ENCODE measurements around the gene TRABD2B. TPM values are rescaled to one million over a fixed set of nuclear protein-coding genes. Genes with fewer than 3 reads are reported as not detected.

Gene TRABD2B
- total RNA-seq (1 to 10 TPM in 1 of 2 donors, under 1 TPM in 1; 0.28 to 2.6 TPM), polyA plus RNA-seq (1 to 10 TPM; 1.2 to 1.3 TPM)

DNA sequence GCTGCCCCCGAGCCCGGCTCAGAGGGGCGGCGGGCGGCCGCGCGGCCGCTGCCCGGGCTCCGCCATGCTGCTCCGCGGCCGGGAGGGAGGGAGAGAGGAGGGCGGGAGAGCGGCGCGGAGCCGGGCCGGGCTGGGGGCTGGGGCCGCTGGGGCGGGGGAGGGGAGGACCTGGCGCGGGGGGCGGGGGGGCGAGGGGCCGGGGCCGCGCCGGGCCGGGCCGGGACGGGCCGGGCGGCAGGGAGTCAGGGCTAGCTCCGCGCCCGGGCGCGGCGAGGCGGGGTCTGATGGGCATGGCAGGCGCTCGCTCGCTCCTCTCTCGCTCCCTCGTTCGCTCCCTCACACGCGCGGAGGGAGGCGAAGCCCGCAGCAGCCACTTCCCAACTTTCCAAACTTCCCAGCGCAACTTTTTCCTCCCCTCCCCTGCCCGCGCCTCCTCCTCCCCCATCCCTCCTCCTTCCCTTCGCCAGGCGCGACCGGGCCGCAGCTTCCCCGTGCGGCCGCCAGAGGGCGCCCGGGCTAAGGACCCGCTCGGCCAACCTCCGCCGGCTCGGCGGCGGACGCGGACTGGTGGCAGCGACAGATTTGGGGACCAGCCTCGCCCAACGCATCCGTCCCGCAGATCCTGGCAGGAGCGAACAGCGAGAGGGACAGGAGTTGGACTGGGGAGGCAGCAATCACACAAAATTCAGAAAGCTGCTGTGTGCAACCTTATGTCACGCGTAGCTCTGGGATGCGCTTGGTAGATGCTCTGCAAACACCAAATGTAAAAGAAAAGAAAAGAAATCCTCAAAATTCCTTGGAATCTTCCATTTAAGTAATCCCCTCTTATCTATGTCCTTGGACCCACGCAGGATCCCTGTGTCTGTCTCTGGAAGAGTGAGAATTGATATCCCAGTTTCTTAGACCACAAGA, at the start of gene TRABD2B:
Gene TRABD2B, minus strand, starts transcription at position 97 of the 912 bp plus-strand sequence.
- peak; percentile 80 for DNase-seq (ENCODE audit: low spot score)
- 4% methylated on average over 85 of the region's 86 CpGs for WGBS

More for the DNA sequence above, at the start of gene TRABD2B:
- TF ChIP-seq SP1 (IDR thresholded peaks at IDR 0.05): no peak
- TF ChIP-seq JUND (IDR thresholded peaks at IDR 0.05): no peak
- peak; percentile 82 to 91 for TF ChIP-seq RAD21 (IDR thresholded peaks at IDR 0.05)
- TF ChIP-seq, protein P1, sequence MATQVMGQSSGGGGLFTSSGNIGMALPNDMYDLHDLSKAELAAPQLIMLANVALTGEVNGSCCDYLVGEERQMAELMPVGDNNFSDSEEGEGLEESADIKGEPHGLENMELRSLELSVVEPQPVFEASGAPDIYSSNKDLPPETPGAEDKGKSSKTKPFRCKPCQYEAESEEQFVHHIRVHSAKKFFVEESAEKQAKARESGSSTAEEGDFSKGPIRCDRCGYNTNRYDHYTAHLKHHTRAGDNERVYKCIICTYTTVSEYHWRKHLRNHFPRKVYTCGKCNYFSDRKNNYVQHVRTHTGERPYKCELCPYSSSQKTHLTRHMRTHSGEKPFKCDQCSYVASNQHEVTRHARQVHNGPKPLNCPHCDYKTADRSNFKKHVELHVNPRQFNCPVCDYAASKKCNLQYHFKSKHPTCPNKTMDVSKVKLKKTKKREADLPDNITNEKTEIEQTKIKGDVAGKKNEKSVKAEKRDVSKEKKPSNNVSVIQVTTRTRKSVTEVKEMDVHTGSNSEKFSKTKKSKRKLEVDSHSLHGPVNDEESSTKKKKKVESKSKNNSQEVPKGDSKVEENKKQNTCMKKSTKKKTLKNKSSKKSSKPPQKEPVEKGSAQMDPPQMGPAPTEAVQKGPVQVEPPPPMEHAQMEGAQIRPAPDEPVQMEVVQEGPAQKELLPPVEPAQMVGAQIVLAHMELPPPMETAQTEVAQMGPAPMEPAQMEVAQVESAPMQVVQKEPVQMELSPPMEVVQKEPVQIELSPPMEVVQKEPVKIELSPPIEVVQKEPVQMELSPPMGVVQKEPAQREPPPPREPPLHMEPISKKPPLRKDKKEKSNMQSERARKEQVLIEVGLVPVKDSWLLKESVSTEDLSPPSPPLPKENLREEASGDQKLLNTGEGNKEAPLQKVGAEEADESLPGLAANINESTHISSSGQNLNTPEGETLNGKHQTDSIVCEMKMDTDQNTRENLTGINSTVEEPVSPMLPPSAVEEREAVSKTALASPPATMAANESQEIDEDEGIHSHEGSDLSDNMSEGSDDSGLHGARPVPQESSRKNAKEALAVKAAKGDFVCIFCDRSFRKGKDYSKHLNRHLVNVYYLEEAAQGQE (IDR thresholded peaks at IDR 0.05): peak; percentile 45
- TF ChIP-seq, protein P2, sequence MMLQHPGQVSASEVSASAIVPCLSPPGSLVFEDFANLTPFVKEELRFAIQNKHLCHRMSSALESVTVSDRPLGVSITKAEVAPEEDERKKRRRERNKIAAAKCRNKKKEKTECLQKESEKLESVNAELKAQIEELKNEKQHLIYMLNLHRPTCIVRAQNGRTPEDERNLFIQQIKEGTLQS (IDR thresholded peaks at IDR 0.05): no peak
- TF ChIP-seq GABPA (IDR thresholded peaks at IDR 0.05 in 1 of 2, conservative IDR thresholded peaks at IDR 0.05 in 1 of 2): no peak
- TF ChIP-seq HNF4G (IDR thresholded peaks at IDR 0.05): no peak
- TF ChIP-seq EGR1 (IDR thresholded peaks at IDR 0.05; ENCODE audit: low read depth in 2 of 2): no peak
- TF ChIP-seq, protein P3, sequence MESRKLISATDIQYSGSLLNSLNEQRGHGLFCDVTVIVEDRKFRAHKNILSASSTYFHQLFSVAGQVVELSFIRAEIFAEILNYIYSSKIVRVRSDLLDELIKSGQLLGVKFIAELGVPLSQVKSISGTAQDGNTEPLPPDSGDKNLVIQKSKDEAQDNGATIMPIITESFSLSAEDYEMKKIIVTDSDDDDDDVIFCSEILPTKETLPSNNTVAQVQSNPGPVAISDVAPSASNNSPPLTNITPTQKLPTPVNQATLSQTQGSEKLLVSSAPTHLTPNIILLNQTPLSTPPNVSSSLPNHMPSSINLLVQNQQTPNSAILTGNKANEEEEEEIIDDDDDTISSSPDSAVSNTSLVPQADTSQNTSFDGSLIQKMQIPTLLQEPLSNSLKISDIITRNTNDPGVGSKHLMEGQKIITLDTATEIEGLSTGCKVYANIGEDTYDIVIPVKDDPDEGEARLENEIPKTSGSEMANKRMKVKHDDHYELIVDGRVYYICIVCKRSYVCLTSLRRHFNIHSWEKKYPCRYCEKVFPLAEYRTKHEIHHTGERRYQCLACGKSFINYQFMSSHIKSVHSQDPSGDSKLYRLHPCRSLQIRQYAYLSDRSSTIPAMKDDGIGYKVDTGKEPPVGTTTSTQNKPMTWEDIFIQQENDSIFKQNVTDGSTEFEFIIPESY (IDR thresholded peaks at IDR 0.05): no peak
- TF ChIP-seq FOXA1 (IDR thresholded peaks at IDR 0.05): no peak
- TF ChIP-seq, protein P4, sequence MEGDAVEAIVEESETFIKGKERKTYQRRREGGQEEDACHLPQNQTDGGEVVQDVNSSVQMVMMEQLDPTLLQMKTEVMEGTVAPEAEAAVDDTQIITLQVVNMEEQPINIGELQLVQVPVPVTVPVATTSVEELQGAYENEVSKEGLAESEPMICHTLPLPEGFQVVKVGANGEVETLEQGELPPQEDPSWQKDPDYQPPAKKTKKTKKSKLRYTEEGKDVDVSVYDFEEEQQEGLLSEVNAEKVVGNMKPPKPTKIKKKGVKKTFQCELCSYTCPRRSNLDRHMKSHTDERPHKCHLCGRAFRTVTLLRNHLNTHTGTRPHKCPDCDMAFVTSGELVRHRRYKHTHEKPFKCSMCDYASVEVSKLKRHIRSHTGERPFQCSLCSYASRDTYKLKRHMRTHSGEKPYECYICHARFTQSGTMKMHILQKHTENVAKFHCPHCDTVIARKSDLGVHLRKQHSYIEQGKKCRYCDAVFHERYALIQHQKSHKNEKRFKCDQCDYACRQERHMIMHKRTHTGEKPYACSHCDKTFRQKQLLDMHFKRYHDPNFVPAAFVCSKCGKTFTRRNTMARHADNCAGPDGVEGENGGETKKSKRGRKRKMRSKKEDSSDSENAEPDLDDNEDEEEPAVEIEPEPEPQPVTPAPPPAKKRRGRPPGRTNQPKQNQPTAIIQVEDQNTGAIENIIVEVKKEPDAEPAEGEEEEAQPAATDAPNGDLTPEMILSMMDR (IDR thresholded peaks at IDR 0.05; ENCODE audit: low read depth, low read length, missing input control): peak; percentile 95
- no peak for TF ChIP-seq HNF4A (conservative IDR thresholded peaks at IDR 0.05)
- TF ChIP-seq, protein P5, sequence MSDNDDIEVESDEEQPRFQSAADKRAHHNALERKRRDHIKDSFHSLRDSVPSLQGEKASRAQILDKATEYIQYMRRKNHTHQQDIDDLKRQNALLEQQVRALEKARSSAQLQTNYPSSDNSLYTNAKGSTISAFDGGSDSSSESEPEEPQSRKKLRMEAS (IDR thresholded peaks at IDR 0.05): no peak
- TF ChIP-seq RXRA (IDR thresholded peaks at IDR 0.05): peak in 1 of 2 donors; percentile 22
- no peak for TF ChIP-seq FOXA2 (IDR thresholded peaks at IDR 0.05)
- TF ChIP-seq TAF1 (conservative IDR thresholded peaks at IDR 0.05): no peak
- TF ChIP-seq NR2F2 (IDR thresholded peaks at IDR 0.05): no peak
- TF ChIP-seq YY1 (IDR thresholded peaks at IDR 0.05): peak; percentile 62
- Histone ChIP-seq H3K27ac (ENCODE audit: low read depth in 1 of 2, low read length in 2 of 2) (peak within 1 kb of the TSS; percentile 55 to 57), H3K4me3 (ENCODE audit: low read depth in 1 of 3, low read length in 3 of 3) (peak within 1 kb of the TSS; percentile 52 to 76 (median 69)), H3K4me1 (ENCODE audit: control insufficient read depth in 4 of 4, insufficient read depth in 4 of 4, low read length in 3 of 4) (peaks cover 5 to 42% (median 33%) of the 10 kb centered on the region in 4 donors), H3K36me3 (ENCODE audit: control insufficient read depth in 4 of 4, insufficient read depth in 3 of 4, low read depth in 1 of 4, low read length in 3 of 4) (no peaks in the 10 kb centered on the region), H3K27me3 (ENCODE audit: control insufficient read depth in 4 of 4, insufficient read depth in 4 of 4, low read length in 3 of 4) (no peaks in the 10 kb centered on the region), H3K9ac (ENCODE audit: low read depth in 1 of 2, low read length in 2 of 2) (peak within 1 kb of the TSS in 1 of 2 donors; percentile 41), H3K9me3 (ENCODE audit: control insufficient read depth in 4 of 4, low read length in 3 of 4) (no peaks in the 10 kb centered on the region)
